NOMO-1 treated with dmso at 0.1 percent for 144 hours (cell line): ENCODE measurements around the gene TSTD2.
"Not testable (repeated sequence)": the region's sequence is repeated elsewhere in the genome, so short reads cannot be mapped to it uniquely, and the experiment has no call there.

Experiments used
- DNase-seq: peaks from one replicate; lab custom pipeline; 2025; ENCODE audit not compliant: unreplicated experiment; lab: John Stamatoyannopoulos, UW

Gene TSTD2

DNA sequence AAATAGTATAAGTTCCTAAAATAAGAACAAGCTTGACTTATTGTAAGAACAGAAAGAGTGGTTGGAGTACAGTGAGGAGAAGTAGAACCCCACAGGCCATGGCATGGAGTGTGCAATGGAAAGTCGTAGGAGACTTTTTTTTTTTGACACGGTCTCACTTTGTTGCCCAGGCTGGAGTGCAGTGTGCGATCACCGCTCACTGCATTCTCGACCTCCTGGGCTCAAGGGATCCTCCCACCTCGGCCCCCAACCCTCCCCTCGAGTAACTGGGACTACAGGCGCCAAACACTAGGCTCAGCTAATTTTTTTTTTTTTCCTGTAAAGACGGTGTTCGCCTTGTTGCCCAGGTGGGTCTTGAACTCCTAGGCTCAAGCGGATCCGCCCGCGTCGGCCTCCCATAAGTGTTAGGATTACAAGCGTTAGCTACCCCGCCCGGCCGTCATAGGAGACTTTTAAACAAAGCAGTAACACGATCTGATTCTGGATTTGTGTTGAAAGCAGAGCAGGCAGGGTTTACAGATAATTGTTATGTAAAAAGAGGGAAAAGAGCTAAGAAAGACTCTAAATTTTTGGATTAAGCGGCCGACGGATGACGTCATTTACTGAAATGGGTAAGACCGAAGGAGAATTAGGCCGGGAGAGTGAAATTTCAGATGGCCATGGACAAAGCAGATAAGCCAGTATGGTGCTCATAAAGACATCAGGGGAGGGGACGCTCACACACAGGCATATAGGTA, 752 bp downstream of the TSTD2 start:
- DNase-seq = peak; percentile 40

DNA sequence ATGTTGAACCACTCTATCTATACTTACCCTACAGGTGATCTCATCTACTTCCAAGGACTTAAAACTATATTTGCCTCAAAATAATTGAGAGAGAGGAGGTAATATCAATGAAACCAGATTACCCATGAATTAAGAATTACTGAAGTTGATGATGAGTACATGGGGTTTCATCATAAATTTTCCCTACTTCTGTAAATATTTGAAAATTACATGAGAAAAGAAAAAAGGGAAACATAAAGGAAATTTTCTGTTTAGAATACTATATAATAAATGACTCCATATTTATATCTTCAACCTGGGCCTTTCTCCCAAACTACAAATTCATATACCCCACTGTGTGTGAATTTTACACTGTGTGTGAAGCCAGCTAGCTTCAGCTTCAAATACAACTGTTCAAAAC, 2.6 kb downstream of the TSTD2 start:
- no peak for DNase-seq

GRCh38 chr9:97629156-97629555, 4.0 kb downstream of the TSTD2 start:
- DNase-seq = no peak

GRCh38 chr9:97628668-97629067, 4.5 kb downstream of the TSTD2 start:
- no peak for DNase-seq

DNA sequence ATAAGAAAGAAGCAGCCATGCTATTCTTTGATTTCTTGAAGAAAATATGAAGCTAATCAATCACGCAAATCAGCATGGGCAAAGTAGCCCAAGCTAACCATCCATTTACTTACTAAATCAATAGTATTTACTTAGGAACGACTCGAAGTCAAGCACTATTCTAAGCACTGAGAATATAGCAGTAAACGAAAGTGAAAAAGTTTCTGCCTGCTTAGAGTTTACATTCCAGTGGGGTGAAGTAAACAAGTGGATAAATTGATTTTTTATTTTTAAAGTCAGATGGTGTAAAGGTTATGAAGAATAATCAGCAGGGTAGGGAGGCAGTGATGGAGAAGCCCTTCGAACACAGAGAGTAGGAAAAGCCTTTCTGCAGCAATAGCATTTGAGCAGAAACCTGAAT, 5.5 kb downstream of the TSTD2 start:
- DNase-seq = no peak

- DNase-seq = no peak
These were observed 7.5 kb downstream of the TSTD2 start for GRCh38 chr9:97625620-97626019.

- DNase-seq = no peak
These were observed 9.2 kb downstream of the TSTD2 start for GRCh38 chr9:97623946-97624345.

GRCh38 chr9:97622483-97622882, 10.7 kb downstream of the TSTD2 start:
- DNase-seq = not testable (repeated sequence)

- DNase-seq = not testable (repeated sequence)
These were observed 13.1 kb downstream of the TSTD2 start for GRCh38 chr9:97620063-97620462.

- DNase-seq = no peak
These were observed 15.2 kb downstream of the TSTD2 start for GRCh38 chr9:97617939-97618416.

GRCh38 chr9:97615439-97616072, 17.6 kb downstream of the TSTD2 start:
- DNase-seq = peak; percentile 21

DNA sequence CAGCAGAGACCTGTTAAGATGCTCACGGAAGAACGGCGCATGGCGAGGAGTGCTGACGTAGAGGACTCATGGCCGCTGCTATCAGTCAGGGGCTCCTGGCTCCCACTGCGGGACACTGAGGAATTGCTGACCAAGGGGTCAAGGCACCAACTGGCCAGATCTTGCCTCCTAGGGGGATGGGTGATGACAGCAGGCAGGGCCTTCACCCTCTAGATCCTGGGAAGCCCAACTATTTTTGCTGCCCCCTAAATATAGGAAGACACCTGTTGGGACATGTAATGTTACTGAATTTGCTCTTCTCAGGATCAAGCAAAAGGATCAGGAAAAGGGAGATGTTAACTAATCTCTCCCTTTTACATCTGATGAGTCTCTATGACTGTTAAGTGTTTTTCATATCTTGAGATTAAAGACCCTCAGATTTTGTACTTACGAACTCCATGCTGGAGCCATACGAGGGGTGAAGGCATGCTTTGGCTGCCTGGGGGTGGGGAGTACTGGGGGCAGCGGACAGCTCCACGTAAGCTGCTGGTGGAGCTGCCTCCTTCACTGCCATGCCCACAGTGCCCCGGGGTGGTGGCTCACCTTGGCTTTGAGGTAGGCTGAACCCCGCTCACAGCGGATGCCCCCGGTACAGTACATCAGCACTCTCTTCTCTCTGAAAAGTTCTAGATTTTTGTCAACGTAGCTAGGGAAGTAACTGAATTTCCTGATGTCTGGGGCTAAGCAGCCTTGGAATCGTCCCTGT, 28.1 kb downstream of the TSTD2 start:
- DNase-seq = no peak

GRCh38 chr9:97602430-97602829, 30.7 kb downstream of the TSTD2 start:
- no peak for DNase-seq

- no peak for DNase-seq
These were observed 31.8 kb downstream of the TSTD2 start for GRCh38 chr9:97601228-97601898.

DNA sequence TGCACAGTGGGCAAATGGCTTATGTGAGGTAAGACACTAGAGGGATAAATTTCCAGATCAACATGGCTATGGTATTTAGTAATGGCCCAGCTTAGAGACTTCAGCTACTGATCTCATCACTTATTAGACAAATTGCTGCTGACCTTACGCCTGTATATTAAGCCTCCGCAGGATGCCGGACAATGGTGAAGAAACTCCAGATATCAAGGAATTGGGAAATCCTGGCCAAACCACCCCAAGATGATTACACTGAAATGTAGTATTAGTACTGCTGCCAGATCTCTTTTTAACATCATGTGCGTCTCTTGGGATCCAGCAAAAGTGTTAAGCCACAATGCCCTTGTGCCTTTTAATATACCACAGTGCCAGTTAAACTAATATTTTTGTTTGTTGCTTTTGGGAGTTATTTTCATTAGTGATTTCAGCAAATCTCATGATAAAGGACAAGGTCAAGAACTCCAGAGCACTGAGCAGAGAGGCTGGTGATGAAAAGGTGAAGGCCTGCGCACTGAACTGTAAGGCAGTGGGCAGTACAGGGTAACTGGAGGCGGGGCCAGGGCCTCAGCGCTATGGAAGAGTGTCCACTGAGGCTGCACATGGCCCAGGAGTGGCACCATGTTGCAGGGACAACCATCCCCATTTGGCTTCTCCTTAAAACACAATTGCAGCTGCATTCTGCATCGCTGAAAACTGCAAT, 32.5 kb downstream of the TSTD2 start:
- DNase-seq = no peak

GRCh38 chr9:97599314-97599846, 33.8 kb downstream of the TSTD2 start:
- DNase-seq = no peak

DNA sequence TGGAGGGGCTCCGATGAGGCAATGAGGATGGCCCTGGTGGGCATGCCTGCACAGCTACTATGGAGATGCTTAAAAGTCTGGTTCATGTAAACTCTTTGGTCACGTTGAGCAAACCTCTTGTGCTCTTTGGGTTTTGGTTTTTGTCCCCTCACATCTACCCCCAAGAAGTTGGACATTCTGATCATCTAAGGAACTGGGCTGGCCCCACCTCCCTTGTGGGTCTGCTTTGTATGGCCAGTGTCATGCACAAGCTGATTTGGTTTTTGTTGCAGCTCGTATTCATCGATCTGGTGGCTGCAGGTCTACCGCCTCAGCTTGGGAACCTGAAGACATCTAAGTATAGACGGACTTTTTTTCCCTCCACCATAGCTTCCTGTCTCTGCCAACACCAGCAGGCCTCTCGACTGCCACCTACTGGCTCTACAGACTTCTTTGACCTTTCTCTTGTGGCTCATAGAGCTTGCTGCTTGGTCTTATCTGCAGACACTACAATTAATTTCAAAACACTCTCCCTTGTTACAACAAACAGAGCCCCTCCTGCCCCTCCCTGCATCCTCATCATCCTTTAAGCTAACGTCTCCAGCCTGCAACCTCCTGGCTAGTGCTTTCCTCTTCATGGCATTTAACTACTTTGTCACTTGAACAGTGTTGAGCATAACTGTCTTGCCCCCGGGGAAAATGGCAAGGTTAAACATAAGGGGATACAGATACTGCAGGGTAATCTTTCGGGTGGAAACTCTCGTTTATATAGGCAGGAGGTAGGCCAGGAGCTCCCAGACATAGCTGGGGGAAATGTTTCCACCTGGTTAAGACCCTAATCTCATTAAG, 34.5 kb downstream of the TSTD2 start:
- peak; percentile 60 for DNase-seq

DNA sequence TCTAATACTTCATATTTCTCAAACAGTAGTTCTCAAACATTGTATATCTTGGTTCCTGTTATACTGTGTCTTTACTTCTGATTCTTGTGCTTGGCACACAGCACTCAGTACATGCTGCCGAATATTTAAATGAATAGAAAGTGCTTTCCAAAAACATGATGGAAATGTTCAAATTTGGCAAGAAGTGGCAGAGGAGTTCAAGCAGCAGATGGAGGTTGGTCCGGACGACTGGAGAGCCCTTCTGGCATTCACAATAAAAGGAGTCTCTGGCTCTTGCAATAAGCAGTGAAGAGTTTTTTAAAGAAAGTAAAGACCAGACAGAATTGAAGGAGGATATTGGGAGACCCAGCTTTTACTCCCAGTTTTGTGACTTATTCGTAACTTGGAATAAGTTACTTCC, 36.3 kb downstream of the TSTD2 start:
- no peak for DNase-seq

DNA sequence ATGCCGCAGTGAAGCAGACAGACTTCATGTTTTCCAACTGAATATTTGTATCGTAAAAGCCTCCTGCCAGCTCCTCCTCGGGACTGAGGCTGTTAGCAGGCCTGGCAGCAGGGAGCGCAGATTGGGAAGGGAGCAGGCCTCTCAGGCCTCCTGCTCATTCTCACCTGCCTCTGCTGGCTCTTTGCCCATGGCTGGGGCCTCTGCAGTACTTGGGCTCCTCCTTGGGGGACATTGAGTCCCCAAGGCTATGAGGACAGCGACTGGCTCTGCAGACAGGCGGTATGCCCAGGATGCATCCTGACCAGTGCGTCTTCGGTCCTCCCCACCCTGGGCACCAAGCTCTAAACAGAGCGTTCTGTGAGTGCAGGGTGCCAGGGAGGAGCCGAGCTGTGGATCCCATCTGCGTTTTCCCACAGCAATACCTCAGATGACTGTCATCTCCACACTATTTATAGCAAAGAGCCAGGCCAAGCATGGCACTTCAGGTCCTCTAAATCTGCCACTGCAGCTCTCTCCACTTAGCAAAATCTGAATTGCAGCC, 38.7 kb downstream of the TSTD2 start:
- no peak for DNase-seq
